ENCODE results near the gene AXIN2. TPM values are rescaled to one million over a fixed set of nuclear protein-coding genes. Genes with fewer than 3 reads are reported as not detected.

The AXIN2 gene
- total RNA-seq, 4 donors from 2014 or later: 16.5 to 69.3 (median 29.4) TPM

DNA sequence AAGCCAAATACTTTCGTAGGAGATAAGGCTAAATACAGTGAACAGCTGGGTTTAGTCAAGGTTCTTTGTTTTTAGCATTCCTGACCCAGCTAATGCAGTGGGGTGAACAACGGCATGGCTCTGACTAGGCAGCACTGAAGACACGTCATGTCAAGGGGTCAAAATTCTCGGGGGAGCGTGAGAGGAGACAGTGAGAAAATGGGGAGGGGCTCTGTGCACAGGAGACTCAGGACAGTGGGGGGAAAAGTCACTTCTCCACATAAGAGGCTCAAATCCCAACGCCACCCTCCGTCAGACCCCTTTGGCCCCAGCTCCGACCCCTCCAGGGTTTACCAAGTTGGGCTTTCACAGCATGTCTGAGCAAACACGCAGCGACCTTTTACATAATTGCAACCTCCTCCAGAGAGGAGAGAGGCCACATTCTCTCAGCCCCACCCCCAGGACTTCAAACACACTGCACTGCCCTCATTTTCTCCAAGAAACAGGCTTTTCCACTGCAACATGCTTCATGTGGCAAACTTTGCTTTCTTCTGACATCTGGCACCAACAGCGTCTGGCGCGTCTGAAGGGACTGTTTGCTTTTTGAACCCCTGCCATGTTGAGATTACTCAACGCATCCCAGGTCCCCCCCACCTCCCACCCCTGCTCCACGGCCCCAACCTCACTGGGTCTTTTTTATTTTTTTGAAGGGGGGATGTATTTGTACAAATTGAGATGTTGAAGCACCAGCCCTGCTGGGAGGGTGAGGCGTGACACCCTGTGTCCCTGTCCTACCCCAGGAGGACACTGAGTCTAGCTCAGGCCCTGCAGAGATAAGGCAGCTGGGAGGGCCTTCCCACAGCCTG lies 30.0 kb downstream of the AXIN2 start:
- Histone ChIP-seq H3K36me3 (peaks cover 0 to 42% (median 0%) of the 10 kb centered on the region in 3 donors), H3K27ac (peak overlapping the region; percentile 27 to 60 (median 39)), H3K4me1 (peaks cover 0 to 29% (median 3%) of the 10 kb centered on the region in 4 donors), H3K4me3 (no peak overlapping the region), H3K27me3 (no peaks in the 10 kb centered on the region), H3K9me3 (no peaks in the 10 kb centered on the region)
- DNase-seq: peak in 1 of 3 donors; percentile 61
- TF ChIP-seq POLR2A (IDR thresholded peaks at IDR 0.05): no peak
- TF ChIP-seq, protein P1, sequence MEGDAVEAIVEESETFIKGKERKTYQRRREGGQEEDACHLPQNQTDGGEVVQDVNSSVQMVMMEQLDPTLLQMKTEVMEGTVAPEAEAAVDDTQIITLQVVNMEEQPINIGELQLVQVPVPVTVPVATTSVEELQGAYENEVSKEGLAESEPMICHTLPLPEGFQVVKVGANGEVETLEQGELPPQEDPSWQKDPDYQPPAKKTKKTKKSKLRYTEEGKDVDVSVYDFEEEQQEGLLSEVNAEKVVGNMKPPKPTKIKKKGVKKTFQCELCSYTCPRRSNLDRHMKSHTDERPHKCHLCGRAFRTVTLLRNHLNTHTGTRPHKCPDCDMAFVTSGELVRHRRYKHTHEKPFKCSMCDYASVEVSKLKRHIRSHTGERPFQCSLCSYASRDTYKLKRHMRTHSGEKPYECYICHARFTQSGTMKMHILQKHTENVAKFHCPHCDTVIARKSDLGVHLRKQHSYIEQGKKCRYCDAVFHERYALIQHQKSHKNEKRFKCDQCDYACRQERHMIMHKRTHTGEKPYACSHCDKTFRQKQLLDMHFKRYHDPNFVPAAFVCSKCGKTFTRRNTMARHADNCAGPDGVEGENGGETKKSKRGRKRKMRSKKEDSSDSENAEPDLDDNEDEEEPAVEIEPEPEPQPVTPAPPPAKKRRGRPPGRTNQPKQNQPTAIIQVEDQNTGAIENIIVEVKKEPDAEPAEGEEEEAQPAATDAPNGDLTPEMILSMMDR (IDR thresholded peaks at IDR 0.05): peak in 3 of 6 experiments; percentile 16 to 36 (median 29)

DNA sequence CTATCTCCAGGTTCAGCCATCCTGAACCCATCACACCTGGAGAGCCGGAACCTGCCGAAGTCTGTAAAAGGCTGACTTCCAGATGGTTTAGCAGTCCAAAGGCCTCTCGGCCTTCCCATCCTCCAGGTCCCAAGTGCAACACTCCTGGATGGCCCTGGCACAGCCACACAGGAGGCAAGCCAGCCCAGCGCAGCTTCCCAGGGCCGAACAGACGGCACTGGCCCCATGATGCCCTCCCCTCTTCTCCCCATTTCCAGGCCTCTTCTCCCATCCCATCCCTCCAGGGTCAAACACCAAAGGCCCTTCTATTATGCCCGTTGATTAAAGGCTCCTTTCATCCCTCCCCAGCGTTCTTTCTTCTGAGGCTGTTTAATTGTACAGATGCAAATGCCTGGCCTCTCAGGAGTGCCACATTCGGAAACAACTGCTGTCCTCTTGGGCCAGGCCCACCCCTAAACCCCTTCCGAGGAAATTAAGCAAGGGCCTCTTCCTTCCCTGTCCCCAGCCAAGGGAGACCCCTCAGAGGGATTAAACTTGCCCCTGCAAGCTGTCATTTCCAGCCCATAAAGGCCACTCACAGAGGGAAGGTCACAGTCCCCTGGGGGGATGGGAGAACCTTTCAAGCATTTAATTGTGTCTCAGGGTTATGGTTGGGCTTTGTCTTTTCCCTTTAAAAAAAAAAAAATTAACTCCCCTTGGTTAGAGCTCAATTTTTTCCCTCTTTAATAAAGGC lies 30.8 kb downstream of the AXIN2 start:
- H3K36me3 ChIP-seq: peaks cover 0 to 35% (median 0%) of the 10 kb centered on the region in 3 donors
- H3K4me1 ChIP-seq: peaks cover 0 to 29% (median 3%) of the 10 kb centered on the region in 4 donors
- TF ChIP-seq POLR2A (IDR thresholded peaks at IDR 0.05): no peak
- TF ChIP-seq, protein P1 (IDR thresholded peaks at IDR 0.05): no peak
- H3K27me3 ChIP-seq: no peaks in the 10 kb centered on the region
- H3K27ac ChIP-seq: peak overlapping the region in 3 of 4 donors; percentile 27 to 60 (median 50)
- no peaks in the 10 kb centered on the region for H3K9me3 ChIP-seq
- peak in 1 of 3 donors; percentile 71 for DNase-seq
- H3K4me3 ChIP-seq: no peak overlapping the region

DNA sequence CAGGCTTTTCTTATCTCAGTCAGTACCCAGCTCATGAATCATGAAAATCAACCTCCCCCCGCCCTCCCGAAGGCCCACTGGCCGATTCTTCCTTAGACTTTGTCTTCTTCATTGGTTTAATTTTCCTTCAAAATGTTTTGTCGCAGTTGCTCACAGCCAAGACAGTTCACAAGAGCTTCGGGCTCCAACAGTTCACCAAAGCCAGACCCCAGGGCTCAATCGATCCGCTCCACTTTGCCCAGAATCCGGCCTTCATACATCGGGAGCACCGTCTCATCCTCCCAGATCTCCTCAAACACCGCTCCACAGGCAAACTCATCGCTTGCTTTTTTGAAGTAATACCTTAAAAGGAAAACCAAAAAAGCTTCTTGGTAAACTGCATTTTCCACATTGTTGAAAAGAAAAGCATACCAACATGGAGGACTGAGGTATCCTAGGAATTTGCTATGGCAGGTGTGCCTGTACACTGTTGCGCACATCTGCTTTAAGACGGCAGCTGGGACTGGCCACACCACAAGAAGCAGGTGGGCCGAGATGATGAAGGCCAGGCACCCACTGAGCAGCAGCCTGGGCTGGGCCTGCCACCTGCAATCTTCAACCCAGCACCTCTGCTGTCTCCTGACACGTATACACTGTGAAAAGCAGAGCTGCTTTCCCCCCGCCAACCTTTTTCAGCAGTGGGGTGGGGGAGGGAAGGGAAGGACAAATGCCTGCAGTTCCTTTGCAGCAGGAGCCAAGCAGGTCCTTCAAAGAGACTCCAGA lies 31.5 kb downstream of the AXIN2 start:
- Histone ChIP-seq H3K27me3 (no peaks in the 10 kb centered on the region), H3K36me3 (peaks cover 0 to 28% (median 0%) of the 10 kb centered on the region in 3 donors), H3K4me3 (no peak overlapping the region), H3K9me3 (no peaks in the 10 kb centered on the region), H3K4me1 (peaks cover 0 to 29% (median 3%) of the 10 kb centered on the region in 4 donors), H3K27ac (peak overlapping the region in 2 of 4 donors; percentile 50 to 60)
- no peak for DNase-seq
- TF ChIP-seq, protein P1 (IDR thresholded peaks at IDR 0.05): no peak
- TF ChIP-seq POLR2A (IDR thresholded peaks at IDR 0.05): no peak

DNA sequence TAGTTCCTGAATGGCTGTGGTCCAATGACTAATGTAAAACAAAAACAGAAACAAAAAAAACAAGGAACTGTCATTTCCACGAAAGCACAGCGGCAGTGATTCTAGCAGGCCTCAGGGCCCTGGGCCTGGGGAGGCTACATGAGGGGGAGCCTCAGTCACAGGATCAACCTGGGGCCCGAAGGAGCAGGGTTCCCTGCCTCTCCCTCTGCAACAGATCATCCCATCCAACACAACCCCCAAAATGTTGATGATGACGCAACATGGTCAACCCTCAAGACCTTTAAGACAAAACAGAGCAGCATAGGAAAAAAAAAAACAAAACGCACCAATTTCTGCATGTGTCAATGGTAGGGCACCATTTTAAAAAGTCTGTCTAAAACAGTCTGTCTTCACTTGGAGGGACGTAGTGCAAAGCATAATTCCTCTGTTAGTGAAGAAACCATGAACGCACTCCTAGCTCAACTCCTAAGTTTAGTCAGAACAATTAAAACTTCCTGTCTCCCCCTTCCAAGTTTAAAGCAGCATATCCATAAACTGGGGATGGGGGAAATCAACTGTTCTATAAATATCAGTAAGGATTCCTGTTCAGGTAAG lies 32.3 kb downstream of the AXIN2 start:
- no peaks in the 10 kb centered on the region for H3K9me3 ChIP-seq
- H3K4me3 ChIP-seq: no peak overlapping the region
- peaks cover 0 to 29% (median 3%) of the 10 kb centered on the region in 4 donors for H3K4me1 ChIP-seq
- no peaks in the 10 kb centered on the region for H3K27me3 ChIP-seq
- DNase-seq: no peak
- no peak overlapping the region for H3K27ac ChIP-seq
- TF ChIP-seq, protein P1 (IDR thresholded peaks at IDR 0.05): no peak
- no peak for TF ChIP-seq POLR2A (IDR thresholded peaks at IDR 0.05)
- peaks cover 0 to 20% (median 0%) of the 10 kb centered on the region in 3 donors for H3K36me3 ChIP-seq
